ENCODE results near the gene KLF6. TPM values are rescaled to one million over a fixed set of nuclear protein-coding genes. Genes with fewer than 3 reads are reported as not detected.

KLF6 gene
- total RNA-seq, 1 donor from 2014 or later = 95.5 TPM

DNA sequence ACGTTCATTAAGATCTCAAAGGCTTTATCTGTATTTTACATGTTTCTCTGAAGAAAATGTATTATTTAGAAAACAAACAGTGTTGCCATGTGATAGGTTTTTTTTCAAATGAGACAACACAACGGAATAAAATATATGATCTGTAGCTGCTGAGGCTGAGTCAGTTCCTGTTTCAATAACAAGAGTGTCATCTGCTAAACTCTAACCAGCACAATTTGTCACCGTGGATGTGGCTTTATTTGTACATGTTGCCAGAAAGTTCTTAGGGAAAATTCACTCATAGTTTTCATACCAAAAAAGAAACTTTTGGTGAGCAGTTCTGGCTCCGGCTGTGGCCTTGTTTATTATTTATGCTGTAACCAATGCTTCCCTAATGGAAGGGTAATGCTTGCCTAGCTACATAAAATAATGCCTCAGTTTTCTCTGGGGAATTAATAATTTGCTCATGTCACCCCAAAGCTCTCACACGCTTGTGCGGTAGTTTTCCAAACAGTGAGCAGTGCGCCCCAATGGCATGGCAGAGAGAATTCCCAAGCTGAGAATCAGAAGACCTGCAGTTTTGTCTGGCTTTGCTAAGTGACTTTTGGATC lies 20.3 kb upstream of the KLF6 start:
- Mint-ChIP-seq H3K27ac (no peak overlapping the region), H3K9me3 (ENCODE audit: low read depth) (no peaks in the 10 kb centered on the region), H3K36me3 (ENCODE audit: insufficient read depth) (no peaks in the 10 kb centered on the region), H3K4me3 (ENCODE audit: low read depth) (no peak overlapping the region), H3K27me3 (no peaks in the 10 kb centered on the region), H3K4me1 (ENCODE audit: low read depth) (peaks cover 58% of the 10 kb centered on the region)
- TF ChIP-seq, protein P1, sequence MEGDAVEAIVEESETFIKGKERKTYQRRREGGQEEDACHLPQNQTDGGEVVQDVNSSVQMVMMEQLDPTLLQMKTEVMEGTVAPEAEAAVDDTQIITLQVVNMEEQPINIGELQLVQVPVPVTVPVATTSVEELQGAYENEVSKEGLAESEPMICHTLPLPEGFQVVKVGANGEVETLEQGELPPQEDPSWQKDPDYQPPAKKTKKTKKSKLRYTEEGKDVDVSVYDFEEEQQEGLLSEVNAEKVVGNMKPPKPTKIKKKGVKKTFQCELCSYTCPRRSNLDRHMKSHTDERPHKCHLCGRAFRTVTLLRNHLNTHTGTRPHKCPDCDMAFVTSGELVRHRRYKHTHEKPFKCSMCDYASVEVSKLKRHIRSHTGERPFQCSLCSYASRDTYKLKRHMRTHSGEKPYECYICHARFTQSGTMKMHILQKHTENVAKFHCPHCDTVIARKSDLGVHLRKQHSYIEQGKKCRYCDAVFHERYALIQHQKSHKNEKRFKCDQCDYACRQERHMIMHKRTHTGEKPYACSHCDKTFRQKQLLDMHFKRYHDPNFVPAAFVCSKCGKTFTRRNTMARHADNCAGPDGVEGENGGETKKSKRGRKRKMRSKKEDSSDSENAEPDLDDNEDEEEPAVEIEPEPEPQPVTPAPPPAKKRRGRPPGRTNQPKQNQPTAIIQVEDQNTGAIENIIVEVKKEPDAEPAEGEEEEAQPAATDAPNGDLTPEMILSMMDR (IDR thresholded peaks at IDR 0.05; ENCODE audit: unreplicated experiment) = no peak
- no peak for DNase-seq (ENCODE audit: low spot score, unreplicated experiment)

DNA sequence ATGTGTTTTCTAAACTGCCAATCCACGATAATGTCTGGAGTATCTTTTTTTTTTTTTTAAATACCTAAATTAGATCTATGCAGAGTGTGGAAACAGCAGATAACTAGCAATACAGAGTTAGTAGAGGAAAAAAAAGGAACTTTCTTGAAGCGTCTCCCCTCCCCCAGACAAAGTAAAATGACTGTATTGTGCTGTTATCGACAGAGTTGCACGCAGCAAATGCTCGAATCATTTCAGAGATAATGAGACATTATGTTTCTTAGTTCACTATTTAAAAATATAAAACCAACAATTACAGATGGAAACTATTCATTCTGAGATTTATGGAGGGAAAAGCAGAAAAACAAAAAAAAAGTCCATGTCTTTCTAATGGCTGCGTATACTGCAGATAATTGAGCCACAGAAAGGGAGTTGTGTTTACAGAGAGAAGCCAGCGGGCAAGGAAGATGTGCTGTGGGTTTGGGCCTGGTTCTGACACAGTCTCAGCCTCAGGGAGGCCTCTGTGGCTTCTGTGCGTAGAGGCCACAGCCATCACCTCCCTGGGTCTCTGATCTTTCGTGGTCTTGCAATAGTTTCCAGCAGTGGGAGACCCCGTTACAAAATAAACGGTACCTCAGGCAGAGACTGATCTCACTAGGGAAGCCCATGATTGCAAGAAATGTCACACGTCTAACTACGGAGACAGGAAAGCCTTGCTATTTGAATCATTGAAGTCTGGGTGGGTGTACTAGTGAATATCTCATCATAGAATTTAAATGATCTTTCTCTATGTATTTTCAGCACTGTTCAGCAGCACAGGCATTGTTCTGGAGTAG lies 19.1 kb upstream of the KLF6 start:
- H3K36me3 Mint-ChIP-seq (ENCODE audit: insufficient read depth) = no peaks in the 10 kb centered on the region
- peak overlapping the region; percentile 92 for H3K27ac Mint-ChIP-seq
- no peak for DNase-seq (ENCODE audit: low spot score, unreplicated experiment)
- H3K9me3 Mint-ChIP-seq (ENCODE audit: low read depth) = no peaks in the 10 kb centered on the region
- no peaks in the 10 kb centered on the region for H3K27me3 Mint-ChIP-seq
- TF ChIP-seq, protein P1 (IDR thresholded peaks at IDR 0.05; ENCODE audit: unreplicated experiment) = no peak
- peaks cover 51% of the 10 kb centered on the region for H3K4me1 Mint-ChIP-seq (ENCODE audit: low read depth)
- H3K4me3 Mint-ChIP-seq (ENCODE audit: low read depth) = no peak overlapping the region

DNA sequence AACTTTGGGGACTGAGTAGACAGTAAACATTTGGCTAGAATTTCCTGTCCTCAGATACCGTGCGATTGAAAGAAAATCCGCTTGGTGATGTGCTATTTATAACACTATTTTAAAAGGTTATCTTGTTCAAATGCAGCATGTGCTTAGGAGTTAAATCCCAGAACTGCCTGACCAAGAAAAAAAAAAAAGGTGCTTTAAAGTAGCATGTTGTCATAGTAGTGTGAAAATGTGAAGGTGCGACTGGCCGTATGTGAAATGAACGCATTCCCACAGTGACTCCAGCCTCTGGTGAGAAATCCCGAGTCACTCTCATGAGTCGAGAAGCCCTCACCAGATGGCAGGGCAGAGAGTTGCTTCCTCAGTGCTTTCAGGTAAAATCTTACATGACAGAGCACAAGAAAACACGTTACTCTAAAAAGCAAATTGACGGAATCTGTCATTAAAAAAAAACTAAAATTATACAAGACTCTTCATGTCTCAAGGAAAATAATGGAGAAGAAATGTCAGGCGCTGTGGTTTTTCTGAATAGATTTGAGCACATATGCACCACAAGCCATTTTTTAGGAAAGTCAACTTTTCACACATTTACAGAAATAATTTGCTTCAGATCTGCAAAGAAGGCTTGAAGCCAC lies 18.4 kb upstream of the KLF6 start:
- peak overlapping the region; percentile 92 for H3K27ac Mint-ChIP-seq
- no peaks in the 10 kb centered on the region for H3K36me3 Mint-ChIP-seq (ENCODE audit: insufficient read depth)
- no peaks in the 10 kb centered on the region for H3K9me3 Mint-ChIP-seq (ENCODE audit: low read depth)

DNA sequence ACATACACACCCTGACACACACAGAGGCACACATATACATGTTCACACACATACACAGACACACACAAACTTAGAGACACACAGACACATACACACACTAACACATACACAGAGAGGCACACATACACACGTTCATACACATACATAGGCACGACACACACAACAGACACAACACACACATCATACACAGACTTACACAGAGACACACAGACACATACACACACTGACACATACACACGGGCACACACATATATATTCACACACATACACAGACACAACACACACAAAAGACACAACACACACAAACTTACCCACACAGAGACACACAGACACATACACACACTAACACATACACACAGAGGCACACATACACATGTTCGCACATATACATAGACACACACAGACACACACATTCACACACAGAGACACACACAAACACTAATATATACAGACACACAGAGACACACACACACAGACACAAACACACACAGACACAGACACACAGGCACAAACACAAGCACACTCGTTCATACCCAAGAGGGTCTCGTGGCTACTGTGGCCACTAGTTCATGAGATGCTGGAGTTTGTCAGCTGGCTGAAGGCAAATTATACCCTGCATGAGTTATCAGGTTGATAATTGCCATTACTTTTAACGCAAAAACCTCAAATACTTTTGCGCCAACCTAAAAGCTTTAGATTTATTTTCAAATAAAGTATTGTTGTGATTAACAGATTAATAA lies 17.7 kb upstream of the KLF6 start:
- no peak for DNase-seq (ENCODE audit: low spot score, unreplicated experiment)
- H3K36me3 Mint-ChIP-seq (ENCODE audit: insufficient read depth) = no peaks in the 10 kb centered on the region
- no peaks in the 10 kb centered on the region for H3K9me3 Mint-ChIP-seq (ENCODE audit: low read depth)
- no peaks in the 10 kb centered on the region for H3K27me3 Mint-ChIP-seq
- H3K27ac Mint-ChIP-seq = no peak overlapping the region
- TF ChIP-seq, protein P1 (IDR thresholded peaks at IDR 0.05; ENCODE audit: unreplicated experiment) = no peak
- H3K4me3 Mint-ChIP-seq (ENCODE audit: low read depth) = no peak overlapping the region
- H3K4me1 Mint-ChIP-seq (ENCODE audit: low read depth) = peaks cover 38% of the 10 kb centered on the region

More for the DNA sequence above, 18.4 kb upstream of the KLF6 start:
- Mint-ChIP-seq H3K27me3 (no peaks in the 10 kb centered on the region), H3K4me3 (ENCODE audit: low read depth) (peak overlapping the region; percentile 44), H3K4me1 (ENCODE audit: low read depth) (peaks cover 44% of the 10 kb centered on the region)
- TF ChIP-seq, protein P1 (IDR thresholded peaks at IDR 0.05; ENCODE audit: unreplicated experiment) = no peak
- DNase-seq (ENCODE audit: low spot score, unreplicated experiment) = no peak
